Stimulated activated CD8-positive, alpha-beta memory T cell treated with anti-CD3 and anti-CD28 coated beads, Interleukin-7, amount 100 ng/mL, for 1 hour (primary cell): ENCODE results near the gene NPHS1.
"Not testable (repeated sequence)": the region's sequence is repeated elsewhere in the genome, so short reads cannot be mapped to it uniquely, and the experiment has no call there.

ENCODE experiments used
- DNase-seq, 2 donors: peaks; one replicate each; pipeline ENCODE4 v3.0.0-alpha.2; 2020; ENCODE audit warnings: low read depth in 2 of 2

Gene NPHS1

DNA sequence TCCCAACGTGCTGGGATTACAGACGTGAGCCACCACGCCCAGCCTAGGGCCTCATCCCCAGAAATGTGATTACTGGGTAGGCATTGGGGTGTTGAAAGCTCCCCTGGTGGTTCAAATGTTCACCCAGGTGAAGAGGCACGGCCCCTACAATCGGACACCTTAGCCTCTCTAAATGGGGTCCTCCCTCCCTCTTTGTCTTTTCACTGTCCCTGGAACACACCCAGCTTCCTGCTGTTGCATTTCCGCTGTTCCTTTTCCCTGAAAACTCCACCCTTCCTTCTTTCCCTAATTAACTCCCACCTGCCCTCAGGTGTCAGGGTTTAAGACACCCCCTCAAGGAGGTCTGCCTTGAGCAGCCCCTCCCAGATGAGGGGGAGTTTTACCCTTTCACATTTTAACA is 36.0 kb downstream of the NPHS1 start:
- DNase-seq = no peak

DNA sequence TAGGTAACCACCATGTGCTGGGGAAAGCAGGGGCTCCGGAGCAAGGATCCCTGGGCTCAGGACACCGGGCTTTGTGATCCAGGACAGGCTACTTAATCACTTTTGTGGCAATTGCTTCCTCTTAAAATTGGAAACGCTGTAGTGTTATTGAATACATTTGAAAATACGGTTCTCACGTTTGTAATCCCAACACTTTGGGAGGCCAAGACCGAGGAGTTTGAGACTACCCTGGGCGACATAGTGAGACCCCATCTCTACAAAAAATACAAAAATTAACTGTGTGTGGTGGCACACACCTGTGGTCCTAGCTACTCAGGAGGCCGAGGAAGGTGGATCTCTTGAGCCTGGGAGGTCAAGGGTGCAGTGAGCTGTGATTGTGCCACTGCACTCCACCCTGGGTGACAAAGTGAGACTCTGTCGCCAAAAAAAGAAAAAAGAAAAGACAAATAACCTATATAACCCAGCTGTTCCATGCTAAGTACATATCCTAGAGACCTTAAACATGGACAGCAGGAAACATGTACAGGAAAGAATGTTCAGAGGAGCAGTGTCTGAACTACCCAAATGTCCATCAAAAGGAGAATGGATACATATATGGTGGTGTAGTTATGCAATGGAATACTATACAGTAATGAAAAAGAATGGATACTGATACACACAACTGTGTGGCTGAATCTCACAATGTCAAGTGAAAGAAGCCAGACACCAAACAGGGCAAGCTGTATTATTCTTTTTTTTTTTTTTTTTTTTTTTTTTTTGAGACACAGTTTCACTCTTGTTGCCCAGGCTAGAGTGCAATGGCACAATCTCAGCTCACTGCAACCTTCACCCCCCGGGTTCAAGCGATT is 39.0 kb downstream of the NPHS1 start:
- DNase-seq = no peak

DNA sequence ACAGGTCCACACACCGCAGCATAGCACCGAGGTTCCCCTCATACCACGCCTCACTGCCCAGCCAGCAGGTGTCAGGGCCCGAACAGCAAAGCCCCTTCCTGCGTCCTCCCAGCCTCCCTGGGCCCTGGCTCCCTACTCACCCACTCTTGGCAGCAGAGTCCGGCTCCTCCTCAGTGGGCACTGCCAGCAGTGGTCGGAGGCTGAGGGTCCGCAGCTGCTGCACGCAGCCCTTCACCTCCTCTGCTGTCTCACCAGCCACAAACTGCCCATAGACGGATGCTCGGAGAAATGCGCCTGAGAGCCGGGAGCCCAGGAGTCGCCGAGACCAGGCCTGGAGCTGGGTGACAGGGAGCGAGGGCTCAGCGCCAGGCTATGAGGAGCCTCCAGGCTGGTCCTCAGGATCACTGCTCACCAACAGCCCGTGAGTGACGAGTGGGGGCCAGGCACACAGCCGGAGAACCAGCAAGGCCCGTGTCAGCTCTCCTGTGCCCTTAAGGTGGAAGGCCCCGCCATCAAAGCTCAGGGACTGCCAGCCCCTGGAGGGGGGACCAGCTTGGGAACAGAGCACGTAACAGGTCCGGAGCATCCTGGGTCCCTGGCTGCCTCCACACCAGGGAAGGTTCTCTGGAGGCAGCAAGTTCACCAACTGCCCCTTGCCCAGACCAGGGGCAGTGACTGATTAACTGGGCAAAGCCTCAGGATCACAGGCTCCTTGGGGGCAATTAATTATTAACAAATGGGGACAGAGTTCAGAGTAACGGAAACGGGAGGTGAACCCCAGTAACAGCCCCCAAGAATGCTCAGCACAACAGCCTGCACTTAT is 39.9 kb downstream of the NPHS1 start, which contains the start of gene PRODH2:
Gene PRODH2, minus strand, starts transcription at position 626 of the 823 bp plus-strand sequence. Its CDS starts 40 bp downstream, at position 586.
- DNase-seq = no peak

DNA sequence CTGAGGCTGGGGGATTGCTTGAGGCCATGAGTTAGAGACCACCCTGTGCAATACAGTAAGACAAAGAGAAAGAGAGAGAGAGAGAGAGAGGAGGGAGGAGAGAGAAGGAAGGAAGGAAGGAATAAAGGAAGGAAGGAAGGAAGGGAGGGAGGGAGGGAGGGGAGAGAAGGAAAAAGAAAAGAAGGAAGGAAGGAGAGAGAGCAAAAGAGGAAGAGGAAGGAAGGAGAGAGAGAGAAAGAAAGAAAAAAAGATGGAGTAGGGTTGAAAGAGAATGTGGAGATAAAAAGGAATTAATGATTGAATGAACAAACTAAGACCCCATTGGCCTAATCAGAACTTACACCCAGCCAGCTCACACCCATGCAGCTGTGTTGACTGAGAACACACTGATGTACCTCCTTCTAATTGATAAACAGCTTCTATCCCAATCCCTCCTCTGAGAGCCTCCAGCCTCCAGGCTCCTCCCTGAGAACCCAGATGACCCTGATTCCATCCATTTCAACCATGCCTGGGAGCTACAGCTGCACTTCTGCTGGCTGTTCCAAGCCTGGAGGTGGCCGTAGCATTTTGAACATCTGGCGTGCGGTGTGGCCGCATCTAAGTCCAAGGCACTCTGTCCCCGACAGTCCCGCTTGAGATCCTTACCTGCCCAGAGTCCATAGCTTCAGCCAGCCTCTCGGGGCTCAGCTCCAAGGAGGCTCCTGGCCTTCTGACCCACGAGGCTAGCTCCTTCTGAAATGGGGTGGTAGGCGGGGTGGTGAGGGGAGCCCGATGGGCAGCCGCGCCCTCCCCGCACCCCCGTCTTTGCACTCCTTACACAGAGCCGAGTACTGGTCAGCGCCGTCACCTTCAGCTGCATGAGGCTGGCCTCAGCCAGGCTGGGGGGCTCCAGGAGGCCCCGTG is 40.7 kb downstream of the NPHS1 start:
- DNase-seq = no peak

DNA sequence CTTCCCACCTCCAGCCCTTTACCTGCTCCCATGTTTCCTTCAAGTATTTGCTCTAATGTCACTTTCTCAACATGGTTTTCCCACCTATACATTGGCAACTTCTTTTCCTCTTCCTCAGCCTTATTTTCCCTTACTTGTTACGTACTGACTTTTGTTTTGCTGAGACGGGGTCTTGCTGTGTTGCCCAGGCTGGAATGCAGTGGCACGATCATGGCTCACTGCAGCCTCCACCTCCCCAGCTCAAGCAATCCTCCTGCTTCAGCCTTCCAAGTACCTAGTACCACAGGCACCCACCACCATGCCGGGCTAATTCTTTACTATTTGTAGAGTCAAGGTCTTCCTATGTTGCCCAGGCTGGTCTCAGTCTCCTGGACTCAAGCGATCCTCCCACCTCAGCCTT is 44.7 kb downstream of the NPHS1 start:
- no peak for DNase-seq

DNA sequence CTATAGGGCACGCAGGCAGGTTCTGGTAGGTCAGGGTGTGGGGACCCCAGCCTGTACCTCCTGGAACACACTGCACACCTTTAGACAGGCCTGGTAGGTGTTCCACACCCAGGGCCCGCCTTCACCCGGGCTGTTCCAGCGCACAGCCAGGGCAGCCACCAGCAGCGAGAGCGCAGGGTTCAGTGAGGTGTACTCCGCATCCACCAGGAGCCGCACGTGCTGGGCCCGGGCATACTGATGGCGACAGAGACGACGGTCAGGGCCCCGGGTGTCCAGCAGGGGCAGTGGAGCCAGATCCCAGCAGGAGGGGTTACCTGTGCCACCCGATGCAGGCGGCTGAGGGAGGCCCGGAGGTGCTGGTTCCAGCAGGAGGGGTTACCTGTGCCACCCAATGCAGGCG is 45.7 kb downstream of the NPHS1 start:
- no peak for DNase-seq

DNA sequence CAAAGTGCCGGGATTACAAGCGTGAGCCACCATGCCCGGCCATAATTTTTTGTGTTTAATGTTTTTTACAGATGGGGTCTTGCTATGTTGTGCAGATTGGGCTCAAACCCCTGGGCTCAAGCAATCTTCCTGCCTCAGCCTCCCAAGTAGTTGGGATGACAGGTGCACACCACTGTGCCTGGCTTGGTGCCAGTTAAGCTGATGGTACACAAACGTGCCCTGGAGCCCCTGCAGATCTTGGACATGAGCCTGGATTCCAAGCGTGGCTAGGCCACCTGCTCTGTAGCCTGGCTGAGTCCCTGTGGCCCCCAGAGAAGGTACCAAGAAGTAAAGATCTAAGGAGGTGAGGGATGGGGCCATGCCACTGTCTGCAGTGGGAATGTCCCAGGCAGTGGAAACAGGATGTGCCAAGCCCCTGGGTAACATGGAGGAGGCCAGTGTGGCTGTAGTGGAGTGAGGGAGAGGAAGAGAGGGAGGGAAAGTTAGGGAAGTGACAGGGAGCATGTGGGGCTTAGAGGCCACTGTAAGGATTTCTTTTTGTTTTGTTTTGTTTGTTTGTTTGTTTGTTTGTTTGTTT is 46.7 kb downstream of the NPHS1 start:
- DNase-seq = no peak

DNA sequence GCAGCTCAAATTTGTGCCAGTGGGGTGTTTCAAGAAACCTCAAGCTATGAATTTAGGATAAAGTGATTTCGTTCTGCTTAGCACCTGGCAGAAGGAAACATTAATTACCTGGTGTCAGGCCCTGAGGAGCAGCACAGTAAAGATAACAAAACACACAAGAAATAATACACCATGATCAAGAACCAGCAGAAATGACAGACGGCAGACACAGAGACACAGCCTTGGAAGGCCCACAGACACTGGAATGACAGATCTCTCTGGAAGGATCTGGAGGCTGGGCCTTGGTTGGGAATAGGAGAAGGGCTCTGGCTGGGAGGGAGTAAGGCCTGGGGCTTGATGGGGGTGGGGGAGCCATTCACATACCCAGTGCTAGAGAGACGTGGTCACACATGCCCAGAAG is 50.5 kb downstream of the NPHS1 start:
- DNase-seq = no peak

DNA sequence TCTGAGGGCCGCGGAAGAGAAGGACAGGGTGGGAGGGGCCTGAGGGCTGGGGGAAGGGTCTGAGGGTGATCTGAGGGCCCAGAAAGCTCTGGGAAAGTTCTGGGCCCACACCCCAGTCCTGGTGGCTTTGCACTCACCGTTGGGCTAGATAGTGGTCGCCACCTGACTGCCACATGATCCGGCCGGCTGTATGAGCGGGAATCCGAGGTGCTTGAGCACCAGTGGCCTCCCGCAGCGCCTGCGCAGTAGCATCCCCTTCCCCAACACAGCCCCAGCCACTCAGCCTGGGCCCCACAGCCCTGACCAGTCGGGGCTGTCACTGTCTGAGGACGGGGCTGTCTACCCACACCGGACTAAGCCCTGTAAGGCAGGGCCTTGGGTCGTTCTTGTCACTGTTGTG is 54.6 kb downstream of the NPHS1 start:
- DNase-seq = no peak

DNA sequence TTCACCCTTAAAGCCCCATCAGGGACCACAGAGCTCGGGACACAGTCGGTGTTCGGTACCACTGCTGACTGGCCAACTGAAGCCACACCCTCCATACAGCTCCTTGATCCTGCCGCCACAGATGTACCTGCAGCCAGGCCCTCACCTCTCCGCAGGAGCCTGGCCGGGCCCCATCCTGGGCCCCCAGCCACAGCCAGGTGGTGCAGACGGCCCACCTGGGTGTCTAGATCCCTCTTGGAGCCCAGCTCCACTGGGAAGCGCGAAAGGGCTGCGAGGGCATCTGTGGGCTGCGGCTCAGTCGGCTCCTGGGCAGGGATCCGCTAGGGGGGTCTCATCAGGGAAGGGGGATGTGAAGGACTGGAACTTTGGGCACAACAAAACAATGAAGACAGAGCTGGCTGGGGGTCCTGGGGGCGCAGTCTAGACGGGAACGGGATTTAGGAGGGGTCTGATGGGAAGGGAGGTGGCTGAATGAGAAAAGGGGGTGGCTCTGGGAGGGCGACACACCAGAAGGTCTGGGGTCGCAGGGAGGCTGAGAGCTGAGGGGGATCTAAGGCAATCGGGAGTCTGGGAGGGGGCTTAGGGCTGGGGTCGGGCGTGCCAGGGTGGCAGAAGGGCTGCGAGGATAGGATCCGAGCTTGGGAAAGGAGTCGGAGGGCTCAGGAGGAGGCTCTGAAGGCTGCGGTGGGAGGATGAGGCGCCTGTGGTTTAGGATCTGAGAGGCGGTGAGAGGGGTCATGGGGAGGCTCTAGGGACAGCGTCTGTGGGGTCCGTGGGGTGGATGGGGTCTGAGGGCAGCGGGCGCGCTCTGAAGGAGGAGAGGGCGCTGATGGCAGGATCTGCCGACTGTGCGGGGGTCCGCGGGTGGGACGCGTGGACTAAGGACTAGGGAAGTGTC is 55.4 kb downstream of the NPHS1 start:
- DNase-seq = no peak

DNA sequence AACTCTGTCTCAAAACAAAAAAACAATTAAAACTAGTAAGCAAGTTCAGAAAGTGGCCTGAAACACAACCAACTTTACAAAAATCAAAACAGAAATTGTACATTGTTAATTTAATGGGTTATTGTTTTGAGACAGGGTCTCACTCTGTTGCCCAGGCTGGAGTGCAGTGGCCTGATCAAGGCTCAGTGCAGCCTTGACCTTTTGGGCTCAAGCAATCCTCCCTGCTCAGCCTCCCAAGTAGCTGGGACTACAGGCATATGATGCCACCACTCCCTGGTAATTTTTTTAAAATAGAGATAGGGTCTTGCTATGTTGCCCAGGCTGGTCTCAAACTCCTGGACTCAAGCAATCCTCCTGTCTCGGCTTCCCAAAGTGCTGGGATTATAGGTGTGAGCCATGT is 56.7 kb downstream of the NPHS1 start:
- DNase-seq = not testable (repeated sequence)

DNA sequence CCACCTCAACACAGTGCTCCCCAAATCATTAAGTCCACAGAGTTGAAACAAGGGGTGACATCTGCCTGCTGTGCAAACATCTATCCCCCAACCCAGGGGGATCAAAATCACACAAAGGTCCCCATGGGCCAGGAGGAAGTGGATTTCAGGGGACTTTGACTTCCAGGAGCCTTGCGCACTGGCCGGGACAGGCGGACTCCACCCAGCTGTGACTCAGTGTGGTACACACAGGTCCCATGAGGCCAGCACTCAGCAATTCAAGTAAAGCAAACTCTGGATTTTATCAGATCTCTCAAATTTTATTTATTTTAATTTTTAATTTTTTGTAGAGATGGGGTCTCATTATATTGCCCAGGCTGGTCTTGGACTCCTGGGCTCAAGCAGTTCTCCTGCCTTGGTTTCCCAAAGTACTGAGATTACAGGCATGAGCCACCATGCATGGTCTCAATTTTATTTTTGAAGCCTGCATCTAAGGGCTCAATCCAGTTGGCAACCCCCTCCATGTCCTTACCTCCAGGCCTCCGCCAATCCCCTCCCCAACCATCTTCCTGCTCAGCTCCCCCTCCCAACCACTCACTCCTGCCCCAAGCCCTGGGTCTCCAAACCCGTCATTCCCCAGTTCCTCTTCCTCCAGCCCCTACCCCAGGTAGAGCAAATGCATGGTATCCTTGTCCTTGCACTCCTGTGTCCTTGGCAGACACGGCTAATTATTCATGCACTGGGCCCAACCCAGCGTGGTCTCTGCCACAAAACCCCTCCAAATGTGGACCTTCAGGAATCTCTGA is 58.7 kb downstream of the NPHS1 start:
- DNase-seq = no peak

DNA sequence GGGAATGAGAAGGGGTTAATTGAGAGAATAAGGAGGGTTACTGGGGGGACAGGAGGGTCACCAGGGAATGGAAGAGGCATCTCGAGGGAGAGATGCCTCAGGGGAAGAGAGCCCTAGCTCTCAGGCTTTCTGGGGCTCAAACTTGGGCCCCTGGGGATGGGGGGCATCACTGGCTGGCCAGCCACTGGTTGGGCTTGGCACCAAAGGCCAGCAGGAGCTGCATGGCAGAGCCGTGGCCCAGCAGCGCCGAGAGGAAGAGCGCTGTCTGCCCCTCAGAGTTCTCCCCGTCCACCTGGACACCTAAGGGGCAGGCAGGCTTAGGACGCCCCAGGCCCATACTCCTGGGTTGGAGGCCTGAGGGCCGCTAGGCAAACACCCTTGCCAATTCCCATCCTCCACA is 59.4 kb downstream of the NPHS1 start:
- no peak for DNase-seq

DNA sequence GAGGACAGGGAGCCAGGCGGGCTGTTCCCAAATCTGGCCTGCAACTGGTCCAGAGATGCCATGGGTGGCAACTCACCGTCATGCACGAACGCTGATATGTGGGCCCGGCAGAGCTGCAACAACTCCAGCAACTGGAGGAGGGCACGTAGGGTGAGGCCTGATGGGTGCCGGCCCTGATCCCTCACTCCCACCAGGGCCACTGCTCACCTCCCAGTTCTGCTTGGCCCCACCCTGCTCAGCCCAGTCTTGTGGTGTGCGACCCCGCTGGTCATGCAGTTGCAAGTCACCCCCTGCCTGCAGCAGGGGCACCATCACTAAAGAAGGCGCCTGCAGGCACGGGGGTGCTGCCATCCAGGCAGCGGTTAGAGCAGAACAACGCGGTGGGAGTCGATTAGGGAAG is 60.0 kb downstream of the NPHS1 start:
- no peak for DNase-seq

DNA sequence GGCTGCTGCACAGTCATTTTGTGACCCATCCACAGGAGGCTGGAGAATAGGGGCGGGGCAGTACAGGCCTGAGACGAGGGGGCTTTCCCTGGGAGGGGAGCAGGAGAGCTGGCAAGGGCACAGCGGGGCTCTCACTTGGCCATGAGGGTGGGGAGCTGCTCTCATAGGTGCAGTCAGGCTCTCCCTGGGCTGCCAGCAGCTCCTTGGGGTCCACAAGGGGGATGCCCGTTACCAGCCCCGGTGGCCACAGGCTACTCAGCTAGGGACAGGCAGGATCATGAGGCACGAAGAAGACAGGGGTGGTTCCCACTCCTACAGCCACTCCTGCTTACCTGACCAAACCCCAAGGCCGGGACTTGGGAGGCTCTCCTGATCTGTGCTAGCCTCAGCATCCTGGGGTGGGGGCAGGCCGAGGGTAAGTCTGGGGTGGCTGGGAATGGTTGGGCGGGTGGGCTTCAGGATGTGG is 60.5 kb downstream of the NPHS1 start:
- no peak for DNase-seq

DNA sequence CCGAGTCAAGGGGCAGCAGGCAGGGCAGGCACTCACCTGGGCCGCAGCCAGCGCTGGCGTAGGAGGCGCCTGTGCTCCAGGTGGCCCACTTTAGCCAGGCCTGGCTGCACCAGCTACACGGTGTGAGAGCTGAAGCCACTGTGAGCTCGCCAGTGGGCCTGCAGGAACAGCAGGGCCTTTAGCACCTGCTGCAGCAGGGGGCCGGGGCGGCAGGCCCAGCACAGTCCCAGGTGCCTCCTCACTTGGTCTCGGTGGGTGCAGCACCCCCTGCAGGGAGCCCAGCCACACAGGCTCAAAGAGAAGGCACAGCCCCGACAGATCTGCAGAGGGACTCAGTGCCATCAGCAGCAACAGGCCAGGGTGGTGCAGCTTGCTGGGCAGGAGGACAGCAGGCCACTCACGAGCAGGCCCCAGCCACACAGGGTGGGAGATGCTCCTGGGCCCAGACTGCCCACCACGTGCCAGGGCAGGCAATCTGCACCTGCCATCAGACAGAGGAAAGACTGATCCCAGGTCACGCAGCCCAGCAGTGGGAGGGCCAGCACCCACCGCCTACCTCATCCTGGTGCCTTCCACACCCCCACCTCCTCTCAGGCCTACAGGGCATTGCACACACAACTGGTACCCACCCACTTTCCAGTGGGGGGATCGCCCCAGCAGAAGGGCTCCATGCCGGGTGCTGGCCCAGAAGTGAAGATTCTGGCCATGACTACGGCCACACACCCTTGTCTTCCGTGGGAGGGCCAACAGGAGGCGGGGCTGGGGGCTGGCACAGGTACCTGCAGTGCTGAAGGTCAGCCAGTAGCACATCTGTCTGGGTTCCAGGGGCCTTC is 61.1 kb downstream of the NPHS1 start:
- no peak for DNase-seq

DNA sequence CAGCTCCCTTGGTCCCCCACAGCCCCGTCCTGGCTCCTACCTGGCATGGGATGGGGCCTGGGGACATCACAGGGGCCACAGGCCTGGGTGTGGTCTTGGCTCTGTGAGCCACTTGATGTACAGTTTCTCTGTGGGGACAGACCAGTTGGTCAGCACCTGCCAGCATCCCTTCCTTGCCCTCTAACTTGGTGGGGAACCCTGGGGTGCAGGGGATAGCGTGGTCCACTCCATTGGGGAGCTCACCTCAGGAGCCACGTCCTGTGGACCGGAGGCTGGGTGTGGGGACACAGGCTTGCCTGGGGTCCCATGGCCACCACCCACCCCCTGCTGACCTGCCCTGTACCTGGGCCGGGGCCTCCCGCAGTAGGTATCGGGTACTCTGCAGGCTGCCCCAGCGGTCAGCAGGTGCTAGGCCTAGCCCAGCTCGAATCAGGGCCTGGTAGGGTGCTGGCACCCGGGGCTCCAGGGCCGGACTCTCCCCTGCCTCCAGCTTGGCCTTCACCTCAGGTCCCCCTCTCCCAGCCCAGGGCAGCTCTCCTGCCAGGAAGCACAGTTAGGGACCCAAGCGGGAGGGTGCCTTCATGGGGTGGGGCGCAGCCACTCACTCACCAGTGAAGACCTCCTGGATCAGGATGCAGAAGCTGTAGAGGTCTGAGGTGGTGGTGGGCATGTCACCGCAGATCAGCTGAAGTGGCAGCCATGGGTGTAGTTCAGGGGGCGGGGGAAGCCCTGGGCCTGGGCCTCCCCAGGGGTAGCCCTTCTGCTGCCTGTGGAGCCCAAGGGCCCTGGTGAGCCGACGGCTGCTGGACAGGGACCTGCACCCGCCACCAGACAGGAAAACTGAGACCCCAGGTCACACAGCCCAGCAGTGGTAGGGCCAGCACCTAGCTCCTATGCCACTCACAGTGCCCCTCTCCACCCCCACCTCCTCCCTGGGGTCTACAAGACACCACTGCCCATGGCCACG is 62.0 kb downstream of the NPHS1 start:
- DNase-seq = no peak
